ENCODE measurements around the gene CDS2.

GRCh38 chr20:5171790-5172164 is 45.0 kb downstream of the CDS2 start:
- TF ChIP-seq, protein P1, sequence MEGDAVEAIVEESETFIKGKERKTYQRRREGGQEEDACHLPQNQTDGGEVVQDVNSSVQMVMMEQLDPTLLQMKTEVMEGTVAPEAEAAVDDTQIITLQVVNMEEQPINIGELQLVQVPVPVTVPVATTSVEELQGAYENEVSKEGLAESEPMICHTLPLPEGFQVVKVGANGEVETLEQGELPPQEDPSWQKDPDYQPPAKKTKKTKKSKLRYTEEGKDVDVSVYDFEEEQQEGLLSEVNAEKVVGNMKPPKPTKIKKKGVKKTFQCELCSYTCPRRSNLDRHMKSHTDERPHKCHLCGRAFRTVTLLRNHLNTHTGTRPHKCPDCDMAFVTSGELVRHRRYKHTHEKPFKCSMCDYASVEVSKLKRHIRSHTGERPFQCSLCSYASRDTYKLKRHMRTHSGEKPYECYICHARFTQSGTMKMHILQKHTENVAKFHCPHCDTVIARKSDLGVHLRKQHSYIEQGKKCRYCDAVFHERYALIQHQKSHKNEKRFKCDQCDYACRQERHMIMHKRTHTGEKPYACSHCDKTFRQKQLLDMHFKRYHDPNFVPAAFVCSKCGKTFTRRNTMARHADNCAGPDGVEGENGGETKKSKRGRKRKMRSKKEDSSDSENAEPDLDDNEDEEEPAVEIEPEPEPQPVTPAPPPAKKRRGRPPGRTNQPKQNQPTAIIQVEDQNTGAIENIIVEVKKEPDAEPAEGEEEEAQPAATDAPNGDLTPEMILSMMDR (IDR thresholded peaks at IDR 0.05; ENCODE audit: low read depth, low read length): no peak
- TF ChIP-seq, protein P2, sequence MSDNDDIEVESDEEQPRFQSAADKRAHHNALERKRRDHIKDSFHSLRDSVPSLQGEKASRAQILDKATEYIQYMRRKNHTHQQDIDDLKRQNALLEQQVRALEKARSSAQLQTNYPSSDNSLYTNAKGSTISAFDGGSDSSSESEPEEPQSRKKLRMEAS (IDR thresholded peaks at IDR 0.05; ENCODE audit: low read depth, low read length): no peak

All from NB4 (cell line).